GM12878 (cell line): ENCODE results near the gene TTC16. TPM values are rescaled to one million over a fixed set of nuclear protein-coding genes. Genes with fewer than 3 reads are reported as not detected.

Source experiments
- ATAC-seq: fragments of 200-7000 bp; cut with Tn5 transposase; 3 replicates; pipeline ENCODE4 v1.9.1; 2020; ENCODE audit warnings: mild to moderate bottlenecking, moderate library complexity
- BruUV-seq: library from RNA; stranded (reverse); fragments of 400-500 nt; replicated peaks from 2 replicates; lab custom pipeline; 2021; lab: Mats Ljungman, UMichigan
- CTCF ChIA-PET: fragments of 300-600 bp; sonication (Branson Sonifier 250); formaldehyde crosslinking; extraction: SDS; loops from one replicate; lab custom pipeline; 2021; ENCODE audit warnings: inconsistent platforms; lab: Yijun Ruan, JAX
- POLR2A ChIA-PET: fragments of 350-600 bp; formaldehyde crosslinking; extraction: SDS; loops from one replicate; lab custom pipeline; 2021; ENCODE audit warnings: inconsistent platforms; lab: Charles Lee
- RAD21 ChIA-PET: fragments of 300-600 bp; sonication (Branson Sonifier 250); formaldehyde crosslinking; loops from one replicate; lab custom pipeline; 2023; ENCODE audit warnings: antibody characterized with exemption; ENCODE audit not compliant: unreplicated experiment; lab: Charles Lee
- SMC1A ChIA-PET: fragments of 300-600 bp; sonication (Branson Sonifier 250); formaldehyde crosslinking; loops from one replicate; lab custom pipeline; 2023; ENCODE audit not compliant: unreplicated experiment, uncharacterized antibody; lab: Charles Lee
- DNase-seq: peaks from one replicate; pipeline ENCODE4 v3.0.0-alpha.2; 2011; ENCODE audit warnings: low read depth, low spot score
- FAIRE-seq: peaks from 3 replicates; lab custom pipeline; 2011; peaks lifted over from hg19 to GRCh38; lab: Jason Lieb, UNC
- H2AFZ ChIP-seq: 2 replicates; pipeline ENCODE4 v1.6.0; 2011; ENCODE audit warnings: low read depth, low read length, control low read depth; ENCODE audit not compliant: control insufficient read depth
- H3K27ac ChIP-seq: 2 replicates; pipeline ENCODE4 v1.5.1; 2011; ENCODE audit warnings: control low read depth; ENCODE audit not compliant: control insufficient read depth, insufficient read depth
- H3K27me3 ChIP-seq, 2 experiments: replicated peaks in 1 of 2; 2 replicates each; pipeline versions ENCODE4 v1.6.0 to v1.6.1; 2011; ENCODE audit warnings: low read length in 1 of 2; ENCODE audit not compliant: control insufficient read depth in 2 of 2, insufficient read depth in 2 of 2
- H3K36me3 ChIP-seq, 2 experiments: 2 replicates each; pipeline ENCODE4 v1.5.1; 2011; ENCODE audit warnings: low read length in 1 of 2; ENCODE audit not compliant: control insufficient read depth in 2 of 2, insufficient read depth in 2 of 2
- H3K4me1 ChIP-seq: 2 replicates; pipeline ENCODE4 v1.6.1; 2011; ENCODE audit warnings: mild to moderate bottlenecking, low read length, moderate library complexity, mixed read lengths; ENCODE audit not compliant: control insufficient read depth, insufficient read depth
- H3K4me2 ChIP-seq: 2 replicates; pipeline ENCODE4 v1.6.0; 2011; ENCODE audit warnings: control low read depth; ENCODE audit not compliant: control insufficient read depth, insufficient read depth
- H3K4me3 ChIP-seq: fragments of 200-600 bp; sonication (generic); 2 replicates; pipeline ENCODE4 v1.5.1; 2016
- H3K79me2 ChIP-seq: 2 replicates; pipeline ENCODE4 v1.6.0; 2011; ENCODE audit warnings: low read length; ENCODE audit not compliant: control insufficient read depth, insufficient read depth
- H3K9ac ChIP-seq: 2 replicates; pipeline ENCODE4 v1.8.0; 2011; ENCODE audit warnings: low read length, control low read depth, mixed read lengths; ENCODE audit not compliant: control insufficient read depth, insufficient read depth
- H3K9me3 ChIP-seq: replicated peaks from 3 replicates; pipeline ENCODE4 v1.5.1; 2011; ENCODE audit warnings: mild to moderate bottlenecking, low read length; ENCODE audit not compliant: control insufficient read depth, insufficient read depth
- H4K20me1 ChIP-seq: 2 replicates; pipeline ENCODE4 v1.6.0; 2011; ENCODE audit not compliant: control insufficient read depth, insufficient read depth
- CHD1 ChIP-seq: IDR thresholded peaks from 2 replicates; pipeline ENCODE4 v1.6.1; 2012; ENCODE audit warnings: low read depth, low read length, improper control_type of control experiment
- E2F4 ChIP-seq: IDR thresholded peaks from 2 replicates; pipeline ENCODE4 v1.6.1; 2012; ENCODE audit warnings: low read depth, low read length, improper control_type of control experiment
- ELK1 ChIP-seq: IDR thresholded peaks from 2 replicates; pipeline ENCODE4 v1.6.1; 2012; ENCODE audit warnings: low read depth, low read length, improper control_type of control experiment
- PAX5 ChIP-seq: IDR thresholded peaks from 2 replicates; pipeline ENCODE4 v1.6.1; 2011; ENCODE audit warnings: low read depth, low read length, borderline replicate concordance
- ZBED1 ChIP-seq: IDR thresholded peaks from 2 replicates; pipeline ENCODE4 v1.6.1; 2016; ENCODE audit warnings: borderline replicate concordance
- ZBTB33 ChIP-seq: fragments of 450-650 bp; IDR thresholded peaks from 2 replicates; pipeline ENCODE4 v1.6.1; 2017; ENCODE audit warnings: mild to moderate bottlenecking
- ZNF207 ChIP-seq: fragments of 450-650 bp; IDR thresholded peaks from 2 replicates; pipeline ENCODE4 v1.6.1; 2014; ENCODE audit warnings: antibody characterized with exemption, mild to moderate bottlenecking, borderline replicate concordance
- WGBS: methylation state at CpG from one replicate; pipeline ENCODE4 v1.1.6; 2016; ENCODE audit warnings: low lambda C conversion rate; ENCODE audit not compliant: insufficient replicate concordance, insufficient coverage; ENCODE audit errors: missing lambda C conversion rate; 5-methylcytosine and 5-hydroxymethylcytosine counted together
- in situ Hi-C: fragments of 300-500 bp; cut with MboI; formaldehyde crosslinking; loops from 9 replicates; pipeline ENCODE4 v1.14.3; 2018; ENCODE audit warnings: mixed read lengths
- intact Hi-C: fragments of 100-400 bp; cut with micrococcal nuclease; formaldehyde crosslinking; loops from one replicate; pipeline ENCODE4 v1.14.2; 2022; ENCODE audit not compliant: unreplicated experiment
- polyA plus RNA-seq, 11 experiments: library from polyadenylated mRNA; depleted of rRNA in 4 of 11; unstranded in 6 of 11; stranded (reverse) in 5 of 11; fragments of >200 nt; fragmentation: Nextera tagmentation in 4 of 11; fragmentation: Illumina TruSeq in 1 of 11; extraction: Ambion mirVana in 4 of 11; extraction: Trizol in 1 of 11; gene quantifications; 1 replicate in 1 of 11; 2 replicates in 10 of 11; pipeline versions ENCODE4 v1.2.1 to v1.2.3, GENCODE V29; 2011 to 2016; ENCODE audit warnings: inconsistent platforms in 2 of 11, missing spikeins in 2 of 11, low read depth in 1 of 11
- total RNA-seq, 4 experiments: library from RNA; depleted of rRNA in 3 of 4; stranded (reverse); fragments of >200 nt in 3 of 4; fragmentation: Illumina TruSeq in 1 of 4; extraction: Trizol in 1 of 4; gene quantifications; 2 replicates each; pipeline versions ENCODE4 v1.2.1 to v1.2.3, GENCODE V29; 2013 to 2021

Gene TTC16
- total and polyA plus RNA-seq, 10 of the 15 experiments (the other 5 are each of a cell fraction or from before 2014, with no cell fraction given), result 0.03 TPM; not detected in 9

GRCh38 chr9:127749090-127749787 lies 33.4 kb downstream of the TTC16 start:
- intact Hi-C loops, result no loop called here
- ChIA-PET SMC1A (no interaction called here), CTCF (no interaction called here), POLR2A (no interaction called here), RAD21 (no interaction called here)
- no peaks in the 10 kb centered on the region for H3K9me3 ChIP-seq
- H4K20me1 ChIP-seq, result no peaks in the 10 kb centered on the region
- BruUV-seq, result no TSS peak
- H3K4me2 ChIP-seq, result no peak overlapping the region
- H3K79me2 ChIP-seq, result no peaks in the 10 kb centered on the region
- no peak for DNase-seq
- H3K27ac ChIP-seq, result no peak overlapping the region
- TF ChIP-seq E2F4, result no peak
- TF ChIP-seq ELK1, result no peak
- TF ChIP-seq PAX5, result no peak
- TF ChIP-seq CHD1, result no peak
- no peak for TF ChIP-seq ZNF207
- no peak for TF ChIP-seq ZBTB33
- TF ChIP-seq ZBED1, result no peak
- ATAC-seq, result no peak
- H3K4me3 ChIP-seq, result no peak overlapping the region
- in situ Hi-C loops, result no loop called here
- 98% methylated on average over 26 of the region's 26 CpGs for WGBS
- no peak overlapping the region for H2AFZ ChIP-seq
- peaks cover 23 to 25% of the 10 kb centered on the region in 2 experiments for H3K36me3 ChIP-seq
- H3K4me1 ChIP-seq, result no peaks in the 10 kb centered on the region
- FAIRE-seq, result no peak
- no peaks in the 10 kb centered on the region for H3K27me3 ChIP-seq
- no peak overlapping the region for H3K9ac ChIP-seq
